HepG2 (cell line): ENCODE data around the gene TGM4. TPM values are rescaled to one million over a fixed set of nuclear protein-coding genes. Genes with fewer than 3 reads are reported as not detected.

Experiments
- ATAC-seq: fragments of 200-7000 bp; cut with Tn5 transposase; 3 replicates; pipeline ENCODE4 v1.9.1; 2020; ENCODE audit warnings: mild to moderate bottlenecking, moderate library complexity
- BruUV-seq: library from RNA; stranded (reverse); fragments of 400-500 nt; replicated peaks from 2 replicates; lab custom pipeline; 2021; lab: Mats Ljungman, UMichigan
- CTCF ChIA-PET: fragments of 300-600 bp; formaldehyde crosslinking; extraction: SDS; loops from one replicate; lab custom pipeline; 2021; ENCODE audit warnings: low total read pairs, inconsistent platforms, low intra/inter-chr PET ratio; lab: Yijun Ruan, JAX
- POLR2A ChIA-PET: fragments of 350-600 bp; sonication (Branson Sonifier 250); formaldehyde crosslinking; loops from one replicate; lab custom pipeline; 2020; ENCODE audit warnings: antibody characterized with exemption, inconsistent platforms; lab: Yijun Ruan, JAX
- DNase-seq: peaks from one replicate; pipeline ENCODE4 v3.0.0-alpha.2; 2015; ENCODE audit warnings: low spot score
- FAIRE-seq: peaks from 3 replicates; lab custom pipeline; 2011; peaks lifted over from hg19 to GRCh38; lab: Jason Lieb, UNC
- H2AFZ ChIP-seq: one replicate; pipeline ENCODE4 v1.6.1; 2011; ENCODE audit warnings: low read length, inconsistent platforms
- H3K27ac ChIP-seq: fragments of 300-600 bp; 3 replicates; pipeline ENCODE4 v1.8.0; 2011; ENCODE audit warnings: mixed run types, mild to moderate bottlenecking, mixed read lengths, low read length, inconsistent platforms; ENCODE audit not compliant: insufficient read depth; ENCODE audit errors: extremely low read length
- H3K27me3 ChIP-seq, 2 experiments: fragments of 200-600 bp in 1 of 2; 2 replicates in 1 of 2; 3 replicates in 1 of 2; pipeline versions ENCODE4 v1.6.0 to v1.8.0; 2011; ENCODE audit warnings: low read length in 2 of 2, mild to moderate bottlenecking in 2 of 2, moderate library complexity in 2 of 2, inconsistent platforms in 1 of 2; ENCODE audit not compliant: insufficient read depth in 2 of 2, control insufficient read depth in 1 of 2
- H3K36me3 ChIP-seq, 2 experiments: fragments of 200-600 bp in 1 of 2; replicated peaks in 1 of 2; 2 replicates in 1 of 2; 3 replicates in 1 of 2; pipeline versions ENCODE4 v1.5.1 to v1.8.0; 2011; ENCODE audit warnings: low read length in 2 of 2, inconsistent platforms in 1 of 2; ENCODE audit not compliant: insufficient read depth in 2 of 2, control insufficient read depth in 1 of 2
- H3K4me1 ChIP-seq: 2 replicates; pipeline ENCODE4 v1.5.1; 2012; ENCODE audit warnings: low read length, inconsistent platforms; ENCODE audit not compliant: insufficient read depth
- H3K4me2 ChIP-seq: 2 replicates; pipeline ENCODE4 v1.6.0; 2011; ENCODE audit warnings: low read depth, low read length, inconsistent platforms
- H3K4me3 ChIP-seq, 3 experiments: fragments of 200-600 bp in 1 of 3; sonication (generic), shearing (Covaris generic) in 1 of 3; replicated peaks in 1 of 3; 2 replicates each; pipeline ENCODE4 v1.5.1; 2011 to 2016; ENCODE audit warnings: low read length in 3 of 3, inconsistent platforms in 2 of 3, low read depth in 2 of 3, mild to moderate bottlenecking in 2 of 3, control low read depth in 1 of 3, mixed read lengths in 1 of 3; ENCODE audit not compliant: insufficient read depth in 1 of 3
- H3K79me2 ChIP-seq: one replicate; pipeline ENCODE4 v1.6.1; 2011; ENCODE audit warnings: low read length, inconsistent platforms; ENCODE audit not compliant: insufficient read depth
- H3K9ac ChIP-seq: 2 replicates; pipeline ENCODE4 v1.6.0; 2011; ENCODE audit warnings: mild to moderate bottlenecking, low read depth, low read length, inconsistent platforms; ENCODE audit not compliant: insufficient read depth
- H3K9me3 ChIP-seq: 2 replicates; pipeline ENCODE4 v1.5.1; 2012; ENCODE audit warnings: mild to moderate bottlenecking, low read length
- H4K20me1 ChIP-seq: 2 replicates; pipeline ENCODE4 v1.6.0; 2011; ENCODE audit warnings: inconsistent platforms, mild to moderate bottlenecking, low read length, moderate library complexity; ENCODE audit not compliant: insufficient read depth
- DDIT3 ChIP-seq: sonication (generic); formaldehyde crosslinking; IDR thresholded peaks from 2 replicates; pipeline ENCODE4 v1.4.0; 2020; ENCODE audit warnings: mild to moderate bottlenecking, missing genetic modification reagents
- EEA1 ChIP-seq: sonication (generic); formaldehyde crosslinking; IDR thresholded peaks from 2 replicates; pipeline ENCODE4 v1.5.1; 2020; ENCODE audit warnings: mild to moderate bottlenecking, missing genetic modification reagents, borderline replicate concordance
- FOXJ3 ChIP-seq: sonication (generic); formaldehyde crosslinking; IDR thresholded peaks from 2 replicates; pipeline ENCODE4 v1.4.0; 2020; ENCODE audit warnings: missing genetic modification reagents, mild to moderate bottlenecking, borderline replicate concordance
- GRHL1 ChIP-seq: sonication (generic); formaldehyde crosslinking; conservative IDR thresholded peaks from 2 replicates; pipeline ENCODE4 v1.8.0; 2022; ENCODE audit warnings: missing genetic modification reagents
- MEIS1 ChIP-seq: sonication (generic); formaldehyde crosslinking; IDR thresholded peaks from 2 replicates; pipeline ENCODE4 v1.9.0; 2021; ENCODE audit warnings: mild to moderate bottlenecking, missing genetic modification reagents, moderate library complexity, borderline replicate concordance
- NCOA5 ChIP-seq: sonication (generic); formaldehyde crosslinking; IDR thresholded peaks from 2 replicates; pipeline ENCODE4 v1.4.0; 2020; ENCODE audit warnings: missing genetic modification reagents
- NR2F6 ChIP-seq, 2 experiments: IDR thresholded peaks; 2 replicates each; pipeline ENCODE4 v1.6.1; 2016; ENCODE audit warnings: antibody characterized with exemption in 1 of 2, mild to moderate bottlenecking in 1 of 2
- SALL1 ChIP-seq: sonication (generic); formaldehyde crosslinking; IDR thresholded peaks from 2 replicates; pipeline ENCODE4 v1.8.0; 2022; ENCODE audit warnings: mild to moderate bottlenecking, missing genetic modification reagents
- SPEN ChIP-seq: sonication (generic); formaldehyde crosslinking; IDR thresholded peaks from 2 replicates; pipeline ENCODE4 v1.5.1; 2020; ENCODE audit warnings: low read depth, mild to moderate bottlenecking, missing genetic modification reagents
- ZBED4 ChIP-seq: sonication (generic); formaldehyde crosslinking; IDR thresholded peaks from 2 replicates; pipeline ENCODE4 v1.4.0; 2020; ENCODE audit warnings: missing genetic modification reagents, borderline replicate concordance
- ZNF331 ChIP-seq: sonication (generic); formaldehyde crosslinking; IDR thresholded peaks from 2 replicates; pipeline ENCODE4 v1.4.0; 2020; ENCODE audit warnings: missing genetic modification reagents
- ZNF644 ChIP-seq: IDR thresholded peaks from 2 replicates; pipeline ENCODE4 v1.6.1; 2016; ENCODE audit warnings: low read depth
- ZSCAN22 ChIP-seq: sonication (generic); formaldehyde crosslinking; IDR thresholded peaks from 2 replicates; pipeline ENCODE4 v1.4.0; 2020; ENCODE audit warnings: mild to moderate bottlenecking, missing genetic modification reagents
- ZSCAN31 ChIP-seq: sonication (generic); formaldehyde crosslinking; IDR thresholded peaks from 2 replicates; pipeline ENCODE4 v1.5.0; 2020; ENCODE audit warnings: low read depth, mild to moderate bottlenecking, missing genetic modification reagents
- WGBS: methylation state at CpG from one replicate; pipeline ENCODE4 v1.1.6; 2017; ENCODE audit warnings: low lambda C conversion rate; 5-methylcytosine and 5-hydroxymethylcytosine counted together
- in situ Hi-C: cut with HindIII; loops from 2 replicates; pipeline ENCODE4 v1.10.0; 2017; ENCODE audit warnings: low pct_unique_long_range_greater_than_20kb; ENCODE audit not compliant: extremely low pct_ligation_motif_present
- intact Hi-C: fragments of 100-400 bp; cut with micrococcal nuclease; formaldehyde crosslinking; loops from one replicate; pipeline ENCODE4 v1.10.0; 2022; ENCODE audit not compliant: unreplicated experiment
- polyA plus RNA-seq, 8 experiments: library from polyadenylated mRNA; depleted of rRNA in 3 of 8; stranded (reverse) in 7 of 8; unstranded in 1 of 8; fragments of >200 nt; fragmentation: Illumina TruSeq in 4 of 8; extraction: Trizol in 4 of 8; gene quantifications; 2 replicates each; pipeline versions ENCODE4 v1.2.1 to v1.2.3, GENCODE V29; 2011 to 2016; ENCODE audit warnings: low read depth in 4 of 8, missing spikeins in 1 of 8, mixed read lengths in 1 of 8; ENCODE audit not compliant: insufficient read depth in 1 of 8
- total RNA-seq, 5 experiments: library from RNA; depleted of rRNA; stranded (reverse); fragments of >200 nt; fragmentation: Illumina TruSeq; extraction: Trizol; gene quantifications; 2 replicates each; pipeline ENCODE4 v1.2.3, GENCODE V29; 2016; ENCODE audit warnings: low read depth in 1 of 5
- TF ChIP-seq, protein P1 (sequence below): sonication (generic); formaldehyde crosslinking; IDR thresholded peaks from 2 replicates; pipeline ENCODE4 v1.5.0; 2020; ENCODE audit warnings: mild to moderate bottlenecking, missing genetic modification reagents

TGM4 gene
- total and polyA plus RNA-seq, 2 of the 13 experiments (the other 11 are each of a cell fraction or from before 2014, with no cell fraction given): 0.07 to 0.15 TPM

DNA sequence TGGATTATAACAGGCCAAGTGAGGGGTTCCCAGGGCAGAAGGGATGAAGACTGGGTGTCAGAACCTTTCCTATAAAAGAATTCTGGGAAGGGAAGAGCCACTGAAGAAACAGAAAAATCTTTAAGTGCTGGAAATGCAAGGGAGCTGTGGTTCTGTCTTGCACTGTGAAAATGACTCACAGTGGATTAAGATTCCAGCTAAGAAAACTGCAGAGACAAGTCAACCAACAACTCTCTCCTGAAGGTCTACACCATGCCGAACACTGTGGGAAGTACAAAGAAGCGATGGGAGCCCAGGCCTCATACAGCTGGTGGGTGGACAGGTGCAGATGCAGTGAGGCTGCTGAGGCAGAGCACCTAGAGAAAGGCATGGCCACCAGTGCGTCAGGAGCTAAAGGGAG is 73.8 kb downstream of the TGM4 start:
- 95% methylated on average over 3 of the region's 3 CpGs for WGBS
- no peaks in the 10 kb centered on the region for H3K4me1 ChIP-seq
- no peak for DNase-seq
- ChIA-PET POLR2A (no interaction called here), CTCF (no interaction called here)
- H3K27ac ChIP-seq: no peak overlapping the region
- H3K79me2 ChIP-seq: no peaks in the 10 kb centered on the region
- H3K9ac ChIP-seq: no peak overlapping the region
- no peaks in the 10 kb centered on the region for H3K9me3 ChIP-seq
- in situ Hi-C loops: no loop called here
- no peaks in the 10 kb centered on the region for H4K20me1 ChIP-seq
- BruUV-seq: no TSS peak
- no peak for FAIRE-seq
- no peak overlapping the region for H2AFZ ChIP-seq
- H3K27me3 ChIP-seq: no peaks in the 10 kb centered on the region
- H3K4me2 ChIP-seq: no peak overlapping the region
- H3K4me3 ChIP-seq: no peak overlapping the region
- H3K36me3 ChIP-seq: peaks cover 8 to 26% of the 10 kb centered on the region in 2 experiments; a peak in 4 of 5 replicates
- intact Hi-C loops: no loop called here
- ATAC-seq: no peak
- TF ChIP-seq NR2F6 (IDR thresholded peaks at IDR 0.05): no peak
- no peak for TF ChIP-seq NR2F6 (CRISPR knock-in tag; IDR thresholded peaks at IDR 0.05)
- TF ChIP-seq, protein P1, sequence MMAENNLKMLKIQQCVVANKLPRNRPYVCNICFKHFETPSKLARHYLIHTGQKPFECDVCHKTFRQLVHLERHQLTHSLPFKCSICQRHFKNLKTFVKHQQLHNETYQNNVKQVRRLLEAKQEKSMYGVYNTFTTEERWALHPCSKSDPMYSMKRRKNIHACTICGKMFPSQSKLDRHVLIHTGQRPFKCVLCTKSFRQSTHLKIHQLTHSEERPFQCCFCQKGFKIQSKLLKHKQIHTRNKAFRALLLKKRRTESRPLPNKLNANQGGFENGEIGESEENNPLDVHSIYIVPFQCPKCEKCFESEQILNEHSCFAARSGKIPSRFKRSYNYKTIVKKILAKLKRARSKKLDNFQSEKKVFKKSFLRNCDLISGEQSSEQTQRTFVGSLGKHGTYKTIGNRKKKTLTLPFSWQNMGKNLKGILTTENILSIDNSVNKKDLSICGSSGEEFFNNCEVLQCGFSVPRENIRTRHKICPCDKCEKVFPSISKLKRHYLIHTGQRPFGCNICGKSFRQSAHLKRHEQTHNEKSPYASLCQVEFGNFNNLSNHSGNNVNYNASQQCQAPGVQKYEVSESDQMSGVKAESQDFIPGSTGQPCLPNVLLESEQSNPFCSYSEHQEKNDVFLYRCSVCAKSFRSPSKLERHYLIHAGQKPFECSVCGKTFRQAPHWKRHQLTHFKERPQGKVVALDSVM (CRISPR knock-in tag): no peak
- TF ChIP-seq ZBED4: no peak
- TF ChIP-seq ZNF644 (CRISPR knock-in tag): no peak
- no peak for TF ChIP-seq GRHL1 (CRISPR knock-in tag)
- TF ChIP-seq NCOA5: no peak
- TF ChIP-seq ZSCAN22: no peak
- no peak for TF ChIP-seq SPEN
- no peak for TF ChIP-seq ZSCAN31
- TF ChIP-seq FOXJ3: no peak
- TF ChIP-seq MEIS1: no peak
- no peak for TF ChIP-seq ZNF331 (CRISPR knock-in tag)
- TF ChIP-seq EEA1 (CRISPR knock-in tag): no peak
- TF ChIP-seq DDIT3 (CRISPR knock-in tag): no peak
- TF ChIP-seq SALL1: no peak
